H9 (cell line): ENCODE measurements around the gene DCLK2. TPM values are rescaled to one million over a fixed set of nuclear protein-coding genes. Genes with fewer than 3 reads are reported as not detected.

Source experiments
- DNase-seq: peaks from one replicate; pipeline ENCODE4 v3.0.0-alpha.2; 2017
- H2AFZ ChIP-seq: one replicate; pipeline ENCODE4 v1.6.1; 2013; ENCODE audit warnings: mild to moderate bottlenecking, low read length, control low read depth, moderate library complexity
- H2AK5ac ChIP-seq: 2 replicates; pipeline ENCODE4 v1.6.1; 2013; ENCODE audit warnings: low read length, control low read depth, mixed read lengths; ENCODE audit not compliant: insufficient read length
- H2BK120ac ChIP-seq: one replicate; pipeline ENCODE4 v1.6.1; 2013; ENCODE audit warnings: low read depth, mild to moderate bottlenecking, low read length, control low read depth, inconsistent platforms; ENCODE audit not compliant: poor library complexity, severe bottlenecking
- H2BK12ac ChIP-seq: 2 replicates; pipeline ENCODE4 v1.6.1; 2013; ENCODE audit warnings: low read length, control low read depth, mixed read lengths, low read depth; ENCODE audit not compliant: insufficient read length
- H2BK15ac ChIP-seq: 2 replicates; pipeline ENCODE4 v1.6.1; 2013; ENCODE audit warnings: low read depth, low read length, control low read depth
- H2BK20ac ChIP-seq: one replicate; pipeline ENCODE4 v1.6.1; 2013; ENCODE audit warnings: low read depth, mild to moderate bottlenecking, low read length, control low read depth, inconsistent platforms; ENCODE audit not compliant: poor library complexity, severe bottlenecking
- H2BK5ac ChIP-seq: 2 replicates; pipeline ENCODE4 v1.6.1; 2013; ENCODE audit warnings: low read length, control low read depth, mixed read lengths; ENCODE audit not compliant: insufficient read length
- H3K14ac ChIP-seq: 2 replicates; pipeline ENCODE4 v1.6.1; 2013; ENCODE audit warnings: low read length, control low read depth; ENCODE audit not compliant: insufficient read depth
- H3K18ac ChIP-seq: 2 replicates; pipeline ENCODE4 v1.6.1; 2013; ENCODE audit warnings: low read depth, mild to moderate bottlenecking, mixed read lengths, low read length, control low read depth; ENCODE audit not compliant: insufficient read length
- H3K23ac ChIP-seq: 2 replicates; pipeline ENCODE4 v1.6.1; 2013; ENCODE audit warnings: low read length, control low read depth, mixed read lengths, low read depth; ENCODE audit not compliant: insufficient read length
- H3K23me2 ChIP-seq: 2 replicates; pipeline ENCODE4 v1.6.1; 2013; ENCODE audit warnings: low read depth, mild to moderate bottlenecking, mixed read lengths, low read length, control low read depth; ENCODE audit not compliant: insufficient read length, poor library complexity, severe bottlenecking
- H3K27ac ChIP-seq: 2 replicates; pipeline ENCODE4 v1.5.1; 2013; ENCODE audit warnings: low read length, control low read depth, mixed read lengths, low read depth; ENCODE audit not compliant: insufficient read length
- H3K27me3 ChIP-seq: 2 replicates; pipeline ENCODE4 v1.6.1; 2013; ENCODE audit warnings: low read length, control low read depth, inconsistent platforms; ENCODE audit not compliant: insufficient read depth
- H3K4ac ChIP-seq: 2 replicates; pipeline ENCODE4 v1.6.1; 2013; ENCODE audit warnings: low read depth, mild to moderate bottlenecking, control low read depth, inconsistent platforms, low read length, moderate library complexity
- H3K4me1 ChIP-seq: 2 replicates; pipeline ENCODE4 v1.6.1; 2013; ENCODE audit warnings: low read length, control low read depth, inconsistent platforms; ENCODE audit not compliant: insufficient read depth
- H3K4me2 ChIP-seq: 2 replicates; pipeline ENCODE4 v1.6.1; 2013; ENCODE audit warnings: low read length, control low read depth, mixed read lengths; ENCODE audit not compliant: insufficient read length, insufficient read depth
- H3K56ac ChIP-seq: 2 replicates; pipeline ENCODE4 v1.6.1; 2013; ENCODE audit warnings: low read depth, mild to moderate bottlenecking, mixed read lengths, low read length, control low read depth; ENCODE audit not compliant: insufficient read length
- H3K79me1 ChIP-seq: 2 replicates; pipeline ENCODE4 v1.6.1; 2013; ENCODE audit warnings: low read depth, mild to moderate bottlenecking, moderate library complexity, low read length, control low read depth, inconsistent platforms; ENCODE audit not compliant: insufficient read depth, poor library complexity, severe bottlenecking
- H3K79me2 ChIP-seq: 2 replicates; pipeline ENCODE4 v1.6.1; 2013; ENCODE audit warnings: low read length, control low read depth, inconsistent platforms; ENCODE audit not compliant: insufficient read depth
- H3K9ac ChIP-seq: 2 replicates; pipeline ENCODE4 v1.6.1; 2013; ENCODE audit warnings: low read length, control low read depth, mixed read lengths; ENCODE audit not compliant: insufficient read length; ENCODE audit errors: extremely low read depth
- H3K9me3 ChIP-seq: one replicate; pipeline ENCODE4 v1.6.1; 2013; ENCODE audit warnings: low read depth, low read length, inconsistent platforms; ENCODE audit not compliant: control insufficient read depth
- H3T11ph ChIP-seq: one replicate; pipeline ENCODE4 v1.6.1; 2013; ENCODE audit warnings: mild to moderate bottlenecking, low read length, control low read depth, inconsistent platforms
- H4K20me1 ChIP-seq: one replicate; pipeline ENCODE4 v1.6.1; 2013; ENCODE audit not compliant: control insufficient read depth, insufficient read length, insufficient read depth
- H4K5ac ChIP-seq: 2 replicates; pipeline ENCODE4 v1.6.1; 2013; ENCODE audit warnings: low read depth, mild to moderate bottlenecking, mixed read lengths, low read length, control low read depth; ENCODE audit not compliant: insufficient read length
- H4K8ac ChIP-seq: replicated peaks from 2 replicates; pipeline ENCODE4 v1.6.1; 2013; ENCODE audit warnings: low read length, control low read depth, mixed read lengths, low read depth; ENCODE audit not compliant: insufficient read length
- H4K91ac ChIP-seq: 2 replicates; pipeline ENCODE4 v1.6.1; 2013; ENCODE audit warnings: low read depth, mild to moderate bottlenecking, moderate library complexity, mixed read lengths, low read length, control low read depth; ENCODE audit not compliant: insufficient read length
- H3K27ac Mint-ChIP-seq, 3 experiments: 2 replicates in 2 of 3; 3 replicates in 1 of 3; pipeline ENCODE4 v1.8.0; 2020 to 2021; ENCODE audit warnings: mixed read lengths in 3 of 3, mild to moderate bottlenecking in 1 of 3, moderate library complexity in 1 of 3
- H3K27me3 Mint-ChIP-seq: 2 replicates; pipeline ENCODE4 v1.8.0; 2021; ENCODE audit warnings: low read depth, mild to moderate bottlenecking, moderate library complexity, mixed read lengths
- H3K36me3 Mint-ChIP-seq, 3 experiments: 2 replicates in 2 of 3; 3 replicates in 1 of 3; pipeline ENCODE4 v1.8.0; 2020 to 2021; ENCODE audit warnings: low read depth in 3 of 3, mixed read lengths in 3 of 3; ENCODE audit not compliant: insufficient read depth in 1 of 3
- H3K4me1 Mint-ChIP-seq, 2 experiments: 2 replicates each; pipeline ENCODE4 v1.8.0; 2020; ENCODE audit warnings: mixed read lengths in 2 of 2
- H3K4me3 Mint-ChIP-seq, 2 experiments: 2 replicates in 1 of 2; 3 replicates in 1 of 2; pipeline ENCODE4 v1.8.0; 2020 to 2021; ENCODE audit warnings: mild to moderate bottlenecking in 2 of 2, mixed read lengths in 2 of 2, moderate library complexity in 1 of 2
- H3K9me3 Mint-ChIP-seq, 2 experiments: 2 replicates in 1 of 2; 3 replicates in 1 of 2; pipeline ENCODE4 v1.8.0; 2020; ENCODE audit warnings: mild to moderate bottlenecking in 2 of 2, mixed read lengths in 2 of 2, moderate library complexity in 1 of 2
- WGBS: extraction: QIAGEN DNeasy Blood & Tissue Kit; methylation state at CpG from one replicate; pipeline ENCODE4 v1.1.7; 2013; ENCODE audit warnings: missing lambda C conversion rate, low lambda C conversion rate, mixed read lengths; ENCODE audit not compliant: insufficient read length; ENCODE audit errors: extremely low coverage; 5-methylcytosine and 5-hydroxymethylcytosine counted together
- total RNA-seq: library from RNA; stranded (reverse); gene quantifications from 2 replicates; pipeline ENCODE4 v1.2.1, GENCODE V29; 2021
- TF ChIP-seq, protein P1 (sequence below): fragments of 200-600 bp; sonication (generic); conservative IDR thresholded peaks from 3 replicates; pipeline ENCODE4 v1.8.0; 2021; ENCODE audit warnings: antibody characterized with exemption, mild to moderate bottlenecking

The DCLK2 gene
- total RNA-seq, 1 experiment from 2014 or later = 0.33 TPM

DNA sequence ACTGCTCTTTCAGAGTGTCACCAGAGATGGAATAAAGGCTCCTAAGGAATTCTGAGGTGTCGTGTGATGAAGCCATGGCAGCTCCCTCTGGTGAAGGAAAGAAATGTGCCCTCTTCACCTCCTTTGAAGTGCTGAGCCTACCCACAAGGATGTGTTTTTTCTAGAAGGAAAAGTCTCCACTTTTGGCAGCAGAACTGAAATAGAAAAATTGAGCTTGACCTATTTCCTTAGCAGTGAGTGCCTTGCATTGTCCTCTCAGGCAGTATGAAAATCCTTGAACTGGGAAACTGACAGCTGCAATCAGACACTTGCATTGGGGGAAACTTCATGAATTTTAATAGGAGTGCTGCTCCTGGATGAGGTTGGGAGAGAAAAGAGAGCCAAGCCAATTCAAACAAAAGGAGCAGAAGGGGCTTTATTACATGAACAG is 95.2 kb downstream of the DCLK2 start:
- H3K4me2 ChIP-seq = no peak overlapping the region
- H3T11ph ChIP-seq = no peak overlapping the region
- no peaks in the 10 kb centered on the region for H3K9me3 ChIP-seq
- H3K56ac ChIP-seq = no peak overlapping the region
- H3K79me2 ChIP-seq = no peaks in the 10 kb centered on the region
- no peak overlapping the region for H4K5ac ChIP-seq
- H3K23ac ChIP-seq = no peak overlapping the region
- Mint-ChIP-seq H3K4me3 (no peak overlapping the region), H3K4me1 (no peaks in the 10 kb centered on the region), H3K27ac (no peak overlapping the region), H3K27me3 (no peaks in the 10 kb centered on the region), H3K36me3 (no peaks in the 10 kb centered on the region), H3K9me3 (no peaks in the 10 kb centered on the region)
- DNase-seq = no peak
- TF ChIP-seq, protein P1, sequence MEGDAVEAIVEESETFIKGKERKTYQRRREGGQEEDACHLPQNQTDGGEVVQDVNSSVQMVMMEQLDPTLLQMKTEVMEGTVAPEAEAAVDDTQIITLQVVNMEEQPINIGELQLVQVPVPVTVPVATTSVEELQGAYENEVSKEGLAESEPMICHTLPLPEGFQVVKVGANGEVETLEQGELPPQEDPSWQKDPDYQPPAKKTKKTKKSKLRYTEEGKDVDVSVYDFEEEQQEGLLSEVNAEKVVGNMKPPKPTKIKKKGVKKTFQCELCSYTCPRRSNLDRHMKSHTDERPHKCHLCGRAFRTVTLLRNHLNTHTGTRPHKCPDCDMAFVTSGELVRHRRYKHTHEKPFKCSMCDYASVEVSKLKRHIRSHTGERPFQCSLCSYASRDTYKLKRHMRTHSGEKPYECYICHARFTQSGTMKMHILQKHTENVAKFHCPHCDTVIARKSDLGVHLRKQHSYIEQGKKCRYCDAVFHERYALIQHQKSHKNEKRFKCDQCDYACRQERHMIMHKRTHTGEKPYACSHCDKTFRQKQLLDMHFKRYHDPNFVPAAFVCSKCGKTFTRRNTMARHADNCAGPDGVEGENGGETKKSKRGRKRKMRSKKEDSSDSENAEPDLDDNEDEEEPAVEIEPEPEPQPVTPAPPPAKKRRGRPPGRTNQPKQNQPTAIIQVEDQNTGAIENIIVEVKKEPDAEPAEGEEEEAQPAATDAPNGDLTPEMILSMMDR = no peak
- H2BK120ac ChIP-seq = no peak overlapping the region
- H3K27me3 ChIP-seq = no peaks in the 10 kb centered on the region
- no peak overlapping the region for H4K8ac ChIP-seq
- no peak overlapping the region for H2BK20ac ChIP-seq
- no peak overlapping the region for H3K14ac ChIP-seq
- no peaks in the 10 kb centered on the region for H3K4me1 ChIP-seq
- WGBS = no CpG with 5 or more reads among the region's 1 CpG
- no peak overlapping the region for H2AK5ac ChIP-seq
- no peak overlapping the region for H3K18ac ChIP-seq
- no peak overlapping the region for H4K91ac ChIP-seq
- H3K23me2 ChIP-seq = no peaks in the 10 kb centered on the region
- no peak overlapping the region for H2AFZ ChIP-seq
- H3K9ac ChIP-seq = no peak overlapping the region
- no peaks in the 10 kb centered on the region for H4K20me1 ChIP-seq
- H3K27ac ChIP-seq = no peak overlapping the region
- H2BK5ac ChIP-seq = no peak overlapping the region
- H3K79me1 ChIP-seq = no peaks in the 10 kb centered on the region
- H2BK12ac ChIP-seq = no peak overlapping the region
- no peak overlapping the region for H2BK15ac ChIP-seq
- H3K4ac ChIP-seq = no peak overlapping the region
